Measurements from ENCODE around the gene TBC1D21.
A peak's percentile ranks its signal among the peaks of the same experiment; 100 is the strongest.

TBC1D21 gene

GRCh38 chr15:73862276-73862675 lies 11.1 kb upstream of the TBC1D21 start:
- DNase-seq (ENCODE audit: low read depth), result no peak

GRCh38 chr15:73865379-73865778 lies 8.0 kb upstream of the TBC1D21 start:
- DNase-seq (ENCODE audit: low read depth), result no peak

- no peak for DNase-seq (ENCODE audit: low read depth)
Measured at GRCh38 chr15:73865904-73866303, 7.5 kb upstream of the TBC1D21 start.

- DNase-seq (ENCODE audit: low read depth), result no peak
Measured at GRCh38 chr15:73866481-73866880, 6.9 kb upstream of the TBC1D21 start.

DNA sequence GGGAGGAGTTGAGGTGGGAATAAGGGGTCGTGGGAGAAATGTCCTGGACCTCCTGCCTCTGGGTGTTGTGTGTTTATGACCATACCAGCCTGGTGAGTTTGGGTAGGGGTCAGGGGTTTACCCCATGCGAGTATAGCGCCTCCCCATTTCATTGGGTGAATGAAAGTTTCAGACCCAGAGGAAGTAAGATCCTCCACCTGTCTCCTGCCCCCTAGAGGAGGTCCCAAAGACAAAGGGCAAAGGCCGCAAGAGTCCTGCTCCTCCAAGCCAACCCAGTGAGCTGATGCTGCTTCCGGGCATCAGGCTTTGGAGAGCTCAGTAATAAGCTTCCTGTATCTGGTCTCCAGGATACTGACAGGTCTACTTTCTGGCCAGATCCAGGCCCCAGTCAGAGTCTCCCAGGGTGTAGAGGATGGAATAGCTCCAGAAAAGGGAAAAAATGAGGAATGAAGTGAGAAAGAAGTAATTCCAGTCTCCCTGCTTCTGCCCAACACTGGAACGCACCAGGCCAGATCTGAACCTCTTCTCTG lies 6.4 kb upstream of the TBC1D21 start:
- no peak for DNase-seq (ENCODE audit: low read depth)

DNA sequence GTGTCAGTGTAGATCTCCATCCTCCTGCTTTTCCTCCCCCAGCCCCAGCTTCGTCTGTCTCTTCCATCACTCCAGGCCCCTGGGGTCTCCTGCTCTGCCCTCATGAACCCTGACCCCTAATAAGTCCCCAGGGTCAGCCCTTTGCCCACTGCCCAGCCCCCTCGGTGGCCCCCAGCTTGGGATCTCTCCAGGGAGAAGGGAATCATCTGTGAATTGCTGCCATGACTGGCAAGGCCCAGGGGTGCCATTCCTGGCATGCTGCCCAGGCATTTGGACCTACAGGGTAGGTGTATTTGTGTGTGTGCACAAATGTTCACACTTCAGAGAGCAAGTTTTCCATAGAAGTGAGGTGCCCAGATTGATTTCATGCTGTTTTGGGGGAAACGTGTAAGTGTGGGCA lies 5.9 kb upstream of the TBC1D21 start:
- no peak for DNase-seq (ENCODE audit: low read depth)

DNA sequence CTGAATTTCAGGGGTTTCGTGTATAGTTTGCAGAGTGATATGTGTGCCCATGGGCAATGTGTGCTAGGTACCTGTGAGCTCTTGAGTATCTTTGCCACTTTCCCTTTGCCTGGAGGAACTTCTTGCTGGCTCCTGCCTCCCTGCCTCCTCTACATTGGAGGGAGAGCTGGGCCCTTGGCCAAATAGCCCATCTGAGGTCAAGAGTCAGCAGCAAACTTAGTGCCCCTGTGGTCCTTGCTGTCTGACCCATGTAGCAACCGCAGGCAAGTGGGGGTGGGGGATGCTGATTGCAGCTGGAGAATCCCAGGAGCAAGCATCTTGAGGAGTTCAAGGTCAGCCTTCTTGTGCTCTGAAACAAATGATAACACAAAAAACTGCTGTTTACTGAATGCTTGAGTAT lies 5.4 kb upstream of the TBC1D21 start:
- no peak for DNase-seq (ENCODE audit: low read depth)

DNA sequence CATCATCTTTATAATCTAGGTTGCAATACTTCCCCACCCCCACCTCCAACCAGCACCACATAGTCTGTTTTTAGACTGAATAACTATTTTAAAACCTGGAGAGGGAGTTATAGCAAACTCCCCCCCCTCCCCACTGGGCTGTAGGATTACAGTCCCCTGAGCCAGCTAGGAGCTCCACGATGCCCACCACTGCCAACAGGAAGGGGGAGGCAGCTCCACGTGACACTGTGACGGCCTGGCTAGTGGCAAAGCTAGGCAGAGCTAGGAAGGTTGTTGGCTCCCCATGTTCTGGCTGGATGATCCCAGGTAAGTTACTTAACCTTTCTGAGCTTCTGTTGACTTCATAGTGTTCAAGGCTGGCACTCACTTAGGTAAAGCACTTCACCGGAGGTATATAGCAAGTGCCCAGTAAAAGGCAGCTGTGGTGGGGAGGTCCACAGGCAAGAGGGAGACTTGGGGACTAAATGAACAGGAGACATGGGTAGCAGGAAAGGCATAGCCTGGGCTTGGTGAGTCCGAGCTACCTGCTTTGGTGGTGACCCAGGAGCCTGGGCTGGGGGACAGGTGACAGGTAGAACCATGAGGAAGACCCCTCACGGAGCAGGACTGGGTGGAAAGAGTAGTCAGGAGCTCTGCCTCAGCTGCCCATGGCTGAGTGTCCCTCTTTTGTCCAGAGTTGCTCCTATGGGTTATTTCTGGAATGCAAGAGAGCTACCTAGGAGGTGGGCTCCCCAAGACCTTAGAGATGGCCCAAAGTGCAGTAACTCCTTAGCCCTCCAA lies 4.0 kb upstream of the TBC1D21 start:
- DNase-seq (ENCODE audit: low read depth), result no peak

DNA sequence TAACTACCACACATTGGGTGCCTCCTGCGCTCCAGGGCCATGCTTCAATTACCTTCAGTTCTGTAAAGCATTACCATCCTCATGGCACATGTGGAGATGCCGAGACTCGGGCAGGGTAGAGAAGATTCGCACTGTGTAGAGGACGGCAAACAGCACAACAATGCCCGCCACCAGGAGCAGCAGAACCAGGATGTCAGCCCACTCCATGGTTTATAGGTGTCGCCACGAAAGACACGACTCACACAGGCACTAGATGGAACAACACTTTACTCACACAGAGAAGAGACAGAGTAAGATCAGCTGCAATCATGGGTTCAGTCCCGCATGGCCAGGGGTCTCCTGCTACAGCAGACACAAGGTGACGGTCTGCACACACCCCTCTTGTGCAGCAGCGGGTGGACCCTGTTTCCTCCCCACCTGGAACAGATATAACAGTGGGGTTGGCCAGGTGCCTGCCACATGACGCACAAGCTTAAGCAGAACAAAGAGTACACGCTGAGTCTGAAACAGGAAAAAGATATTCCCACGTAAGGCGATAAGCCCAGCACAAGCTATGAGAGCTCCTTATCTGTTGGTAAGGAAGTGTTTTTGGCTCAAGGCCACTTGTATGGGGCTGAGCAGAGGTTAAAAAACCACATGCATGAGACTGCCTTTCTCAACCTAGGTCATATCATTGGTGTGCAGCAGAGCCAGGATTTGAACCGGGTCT lies 2.5 kb upstream of the TBC1D21 start:
- DNase-seq (ENCODE audit: low read depth), result no peak

DNA sequence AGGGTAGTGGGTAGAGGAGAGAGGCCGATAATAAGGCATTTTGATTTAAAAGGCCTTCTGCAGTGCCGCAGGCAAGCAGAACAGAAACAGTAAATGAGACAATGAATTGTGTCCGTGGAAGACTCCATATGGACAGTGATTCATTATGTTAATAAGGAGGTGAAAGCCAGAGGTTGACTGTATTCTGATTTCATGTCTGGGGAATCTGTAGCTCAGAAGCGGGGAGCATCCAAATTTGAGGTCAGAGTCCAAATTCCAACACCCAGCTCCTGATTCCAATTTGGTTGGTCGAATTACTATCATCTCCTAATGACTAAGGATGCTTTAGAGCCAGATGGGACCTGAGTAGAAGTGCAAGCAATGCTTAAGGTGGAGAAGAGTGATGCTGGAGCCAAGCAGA lies 1.0 kb upstream of the TBC1D21 start:
- DNase-seq (ENCODE audit: low read depth), result peak; percentile 64

DNA sequence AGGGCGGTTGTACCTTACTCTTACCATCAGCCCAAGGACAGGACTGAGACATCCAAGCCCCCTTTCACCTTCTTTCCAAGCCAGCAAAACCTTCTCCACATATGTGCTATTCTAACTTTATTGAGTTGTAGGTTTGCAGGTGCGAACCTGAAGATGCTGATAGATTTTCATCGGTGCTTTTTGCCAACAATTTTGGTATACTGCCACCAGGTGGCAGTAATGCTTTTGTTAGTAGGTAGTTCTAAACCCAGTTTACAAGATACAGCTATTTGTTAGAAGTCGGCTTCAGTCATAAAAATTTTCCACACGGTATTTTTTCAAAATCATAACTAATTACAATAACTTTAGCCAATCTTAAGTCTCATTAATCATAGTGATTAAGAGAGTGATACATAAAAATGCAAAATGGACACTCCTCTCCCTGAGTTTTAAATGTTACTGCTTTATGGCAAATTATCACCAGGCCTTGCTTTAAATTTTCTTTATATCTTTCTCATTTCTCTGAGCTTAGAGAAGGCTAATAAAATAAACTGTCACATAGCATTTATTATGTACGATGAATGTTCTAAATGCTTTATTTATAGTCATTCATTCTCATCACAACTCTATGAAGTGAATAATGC lies 636 bp downstream of the TBC1D21 start:
- peak; percentile 10 for DNase-seq (ENCODE audit: low read depth)

DNA sequence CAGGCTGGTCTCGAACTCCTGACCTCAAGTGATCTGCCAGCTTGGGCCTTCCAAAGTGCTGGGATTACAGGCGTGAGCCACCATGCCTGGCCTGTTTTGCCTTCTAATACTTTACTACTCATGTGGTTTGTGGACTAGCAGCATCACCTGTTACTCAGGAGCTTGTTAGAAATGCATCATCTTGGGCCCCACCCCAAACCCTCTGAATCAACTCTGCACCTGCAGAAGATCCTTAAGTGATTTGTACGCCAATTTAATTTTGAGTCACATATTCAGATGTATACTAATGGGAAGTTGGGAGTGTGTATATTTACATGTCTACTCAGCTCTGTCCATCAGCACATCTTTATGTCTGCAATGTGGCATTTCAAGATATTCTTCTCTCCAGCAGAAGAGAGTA lies 6.1 kb downstream of the TBC1D21 start:
- no peak for DNase-seq (ENCODE audit: low read depth)

GRCh38 chr15:73881579-73882320 lies 8.4 kb downstream of the TBC1D21 start:
- no peak for DNase-seq (ENCODE audit: low read depth)

DNA sequence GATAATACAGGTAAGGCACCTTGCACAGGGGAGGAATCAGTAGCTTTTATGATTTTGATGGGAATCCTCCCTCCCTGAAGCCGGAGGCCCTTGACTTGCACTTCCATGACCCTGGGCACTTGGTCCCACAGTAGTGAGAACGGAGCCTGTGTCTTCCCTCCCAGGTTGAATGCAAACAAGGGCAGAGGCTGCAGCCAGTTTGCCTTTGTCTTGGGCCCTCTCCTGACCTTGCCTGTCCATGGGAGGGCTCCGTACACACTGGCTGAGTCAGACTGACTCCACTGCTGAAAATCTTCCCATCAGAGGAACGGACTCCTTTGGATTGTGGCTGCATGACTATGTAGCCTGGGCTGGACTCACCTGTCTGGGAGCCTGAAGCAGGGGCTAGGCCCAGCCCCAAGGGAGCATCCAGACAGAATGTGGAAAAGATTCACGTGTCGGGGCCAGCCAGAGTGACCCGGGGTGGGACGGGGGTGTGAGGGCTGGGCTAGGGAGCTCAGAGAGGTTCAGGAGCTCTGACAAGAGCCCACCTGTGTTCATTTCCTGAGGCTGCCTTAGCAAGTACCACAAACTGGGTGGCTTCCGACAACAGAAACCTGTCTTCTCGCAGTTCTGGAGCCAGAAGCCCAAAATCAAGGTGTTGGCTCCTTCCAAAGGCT lies 9.5 kb downstream of the TBC1D21 start:
- DNase-seq (ENCODE audit: low read depth), result no peak

DNA sequence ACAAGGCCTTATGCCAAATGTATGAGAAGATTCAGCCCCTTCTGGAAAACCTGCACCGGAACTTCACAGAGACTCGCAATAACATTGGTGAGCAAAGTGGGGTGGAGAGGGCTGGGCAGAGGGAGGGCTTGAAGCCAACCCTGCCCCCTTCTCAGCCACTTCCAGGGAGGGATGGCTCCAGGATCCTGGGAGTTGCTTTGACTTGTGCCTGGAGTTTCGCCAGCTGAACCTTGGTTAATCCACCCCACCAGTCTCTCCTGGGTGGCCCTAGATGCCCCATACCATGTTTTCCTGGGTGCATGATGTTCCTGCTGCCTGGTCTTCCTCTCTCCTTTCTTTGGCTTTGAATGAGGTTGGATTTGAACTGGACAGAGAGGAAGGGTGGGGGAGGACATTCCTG lies 10.8 kb downstream of the TBC1D21 start:
- DNase-seq (ENCODE audit: low read depth), result no peak

DNA sequence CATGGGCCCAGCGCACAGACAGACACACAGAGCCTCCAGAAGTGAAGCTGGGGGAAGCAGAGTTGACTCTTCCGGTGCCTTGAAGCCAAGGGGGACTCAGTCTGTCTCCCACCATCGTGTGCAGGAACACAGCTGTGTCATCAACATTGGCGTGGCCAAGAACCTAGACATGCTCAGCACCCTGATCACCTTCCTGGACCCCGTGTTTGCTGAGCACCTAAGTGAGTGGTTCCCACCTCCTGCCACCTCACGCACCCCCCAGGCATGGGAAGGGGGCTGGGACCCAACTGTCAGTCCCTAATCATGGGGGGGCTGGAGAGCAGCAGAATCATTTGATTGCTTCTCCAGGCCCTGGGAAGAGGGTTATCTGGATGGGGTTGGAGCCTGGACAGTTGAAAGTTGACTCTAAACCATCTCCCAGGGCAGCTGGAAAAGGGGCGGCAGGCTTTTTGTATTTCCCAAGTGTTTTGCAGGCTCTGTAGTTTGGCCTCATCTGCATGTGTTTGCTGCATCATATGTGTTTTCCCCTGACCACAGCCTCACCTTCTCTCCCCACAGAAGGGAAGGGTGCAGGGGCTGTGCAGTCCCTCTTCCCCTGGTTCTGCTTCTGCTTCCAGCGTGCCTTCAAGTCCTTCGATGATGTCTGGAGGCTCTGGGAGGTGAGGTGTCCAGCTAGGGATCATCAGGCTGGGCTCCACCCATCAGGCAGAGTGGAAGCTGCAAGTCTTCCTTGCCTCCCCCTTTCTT lies 12.8 kb downstream of the TBC1D21 start:
- DNase-seq (ENCODE audit: low read depth), result no peak

DNA sequence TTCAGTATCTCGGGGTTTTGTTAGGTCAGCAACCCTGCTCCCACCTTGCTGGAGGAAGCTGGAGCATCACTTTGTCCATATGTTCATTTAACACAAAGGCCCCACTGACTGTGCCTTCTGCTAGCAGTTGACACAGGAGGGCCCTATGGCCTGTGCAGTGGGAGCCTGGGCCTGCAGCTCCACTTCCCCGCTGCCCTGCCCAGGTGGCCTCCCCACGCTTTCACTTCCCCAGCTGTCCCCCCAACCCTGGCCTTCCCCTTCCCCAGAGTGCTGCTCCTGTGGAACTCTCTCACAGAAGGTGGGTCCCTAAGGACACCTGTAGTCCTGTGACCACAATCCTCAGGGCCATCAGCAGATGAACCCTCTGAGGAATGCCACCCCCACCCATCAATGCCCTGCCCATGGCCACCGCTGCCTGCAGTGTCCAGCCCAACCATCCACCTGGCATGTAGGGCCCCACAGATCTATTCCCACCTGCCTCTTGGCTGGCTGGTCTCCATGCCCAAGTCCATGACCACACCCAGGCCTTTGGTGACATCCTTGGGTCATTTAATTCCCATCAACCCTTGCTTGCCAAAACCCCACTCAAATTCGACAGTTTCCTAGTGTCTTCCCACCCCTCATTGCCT lies 13.5 kb downstream of the TBC1D21 start:
- DNase-seq (ENCODE audit: low read depth), result no peak

DNA sequence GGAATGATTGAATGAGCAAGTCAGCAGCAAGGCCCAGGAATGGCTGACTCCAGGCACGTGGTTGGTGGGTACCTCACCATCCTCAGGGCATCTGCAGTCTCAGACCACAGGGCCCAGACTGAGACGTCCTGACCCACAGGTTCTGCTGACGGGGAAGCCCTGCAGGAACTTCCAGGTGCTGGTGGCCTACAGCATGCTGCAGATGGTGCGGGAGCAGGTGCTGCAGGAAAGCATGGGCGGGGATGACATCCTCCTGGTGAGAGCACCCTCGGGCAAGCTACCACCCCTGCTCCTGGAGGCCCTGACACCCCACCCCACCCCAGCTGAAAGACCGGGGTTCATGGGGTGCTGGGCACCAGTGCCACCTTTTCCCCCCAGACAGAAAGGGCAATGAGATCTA lies 14.1 kb downstream of the TBC1D21 start:
- DNase-seq (ENCODE audit: low read depth), result no peak

- DNase-seq (ENCODE audit: low read depth), result no peak
Measured at GRCh38 chr15:73888224-73889041, 15.1 kb downstream of the TBC1D21 start.

Measured in GM04504 (cell line).